HCT116 (cell line): ENCODE data around the gene RSPH4A. TPM values are rescaled to one million over a fixed set of nuclear protein-coding genes. Genes with fewer than 3 reads are reported as not detected.

ENCODE experiments used
- ATAC-seq: fragments of 200-7000 bp; cut with Tn5 transposase; 2 replicates; pipeline ENCODE4 v1.9.1; 2020; ENCODE audit warnings: mild to moderate bottlenecking, moderate library complexity
- BruUV-seq: library from RNA; stranded (reverse); fragments of 400-500 nt; replicated peaks from 2 replicates; lab custom pipeline; 2021; lab: Mats Ljungman, UMichigan
- CTCF ChIA-PET: fragments of 300-600 bp; sonication (Branson Sonifier 250); formaldehyde crosslinking; loops from one replicate; lab custom pipeline; 2021; ENCODE audit warnings: antibody characterized with exemption; lab: Charles Lee
- POLR2A ChIA-PET: fragments of 300-600, 350-600 bp; sonication (Branson Sonifier 250); formaldehyde crosslinking; loops from one replicate; lab custom pipeline; 2021; ENCODE audit warnings: antibody characterized with exemption; lab: Charles Lee
- RAD21 ChIA-PET, 2 experiments: fragments of 300-600 bp; sonication (Branson Sonifier 250); formaldehyde crosslinking; loops; one replicate each; lab custom pipeline; 2023; ENCODE audit warnings: low total read pairs in 2 of 2; ENCODE audit not compliant: uncharacterized antibody in 2 of 2, unreplicated experiment in 2 of 2, low non-redundant PET in 1 of 2; lab: Charles Lee
- DNase-seq: peaks from one replicate; pipeline ENCODE4 v3.0.0-alpha.2; 2010; ENCODE audit warnings: low read depth, low spot score
- H2AFZ ChIP-seq: fragments of 200-600 bp; shearing (Covaris generic), sonication (generic); 2 replicates; pipeline ENCODE4 v1.6.1; 2017; ENCODE audit warnings: low read depth, mixed run types, mixed read lengths, antibody characterized with exemption, low read length; ENCODE audit not compliant: poor library complexity, severe bottlenecking
- H3K27ac ChIP-seq: 2 replicates; pipeline ENCODE4 v1.5.1; 2012; ENCODE audit warnings: low read depth, low read length
- H3K27me3 ChIP-seq: fragments of 200-600 bp; sonication (generic); 2 replicates; pipeline ENCODE4 v1.6.1; 2016; ENCODE audit warnings: mixed run types, low read length, mixed read lengths; ENCODE audit not compliant: insufficient read depth
- H3K36me3 ChIP-seq, 2 experiments: fragments of 200-500 bp in 1 of 2; fragments of 200-600 bp in 1 of 2; sonication (Bioruptor generic) in 1 of 2; sonication (generic) in 1 of 2; 2 replicates each; pipeline versions ENCODE4 v1.5.1 to v1.6.1; 2014 to 2016; ENCODE audit warnings: low read length in 2 of 2, inconsistent platforms in 1 of 2, mixed read lengths in 1 of 2, mixed run types in 1 of 2; ENCODE audit not compliant: insufficient read depth in 2 of 2, control insufficient read depth in 1 of 2
- H3K4me1 ChIP-seq, 2 experiments: fragments of 200-600 bp in 1 of 2; sonication (generic) in 1 of 2; 2 replicates each; pipeline versions ENCODE4 v1.5.1 to v1.6.1; 2012 to 2017; ENCODE audit warnings: low read length in 2 of 2, inconsistent platforms in 1 of 2, mild to moderate bottlenecking in 1 of 2, mixed read lengths in 1 of 2, mixed run types in 1 of 2, moderate library complexity in 1 of 2; ENCODE audit not compliant: insufficient read depth in 2 of 2, control insufficient read depth in 1 of 2
- H3K4me2 ChIP-seq: fragments of 200-600 bp; sonication (generic); 2 replicates; pipeline ENCODE4 v1.6.1; 2017; ENCODE audit warnings: mixed run types, low read length, mixed read lengths
- H3K4me3 ChIP-seq, 2 experiments: fragments of 200-600 bp in 1 of 2; sonication (generic) in 1 of 2; replicated peaks in 1 of 2; 2 replicates each; pipeline ENCODE4 v1.5.1; 2011 to 2016; ENCODE audit warnings: low read length in 2 of 2, control low read depth in 1 of 2, low read depth in 1 of 2, mild to moderate bottlenecking in 1 of 2, mixed read lengths in 1 of 2, mixed run types in 1 of 2
- H3K79me2 ChIP-seq: fragments of 200-600 bp; sonication (generic); 2 replicates; pipeline ENCODE4 v1.6.1; 2017; ENCODE audit warnings: mild to moderate bottlenecking, mixed run types, low read length, moderate library complexity, mixed read lengths; ENCODE audit not compliant: insufficient read depth
- H3K9ac ChIP-seq: fragments of 200-600 bp; sonication (generic); 2 replicates; pipeline ENCODE4 v1.6.1; 2016; ENCODE audit warnings: low read length, mixed read lengths
- H3K9me2 ChIP-seq: fragments of 200-600 bp; sonication (generic), shearing (Covaris generic); 2 replicates; pipeline ENCODE4 v1.6.1; 2017; ENCODE audit warnings: mixed run types, mild to moderate bottlenecking, moderate library complexity; ENCODE audit not compliant: insufficient read depth
- H3K9me3 ChIP-seq, 2 experiments: fragments of 200-500 bp in 1 of 2; fragments of 200-600 bp in 1 of 2; sonication (Bioruptor generic) in 1 of 2; sonication (generic) in 1 of 2; 2 replicates each; pipeline ENCODE4 v1.6.1; 2014 to 2017; ENCODE audit warnings: low read length in 2 of 2, mixed read lengths in 2 of 2, inconsistent platforms in 1 of 2, low read depth in 1 of 2, mild to moderate bottlenecking in 1 of 2, mixed run types in 1 of 2, moderate library complexity in 1 of 2; ENCODE audit not compliant: control insufficient read depth in 1 of 2, insufficient read depth in 1 of 2
- H4K20me1 ChIP-seq: fragments of 200-600 bp; sonication (generic), shearing (Covaris generic); 2 replicates; pipeline ENCODE4 v1.6.1; 2017; ENCODE audit warnings: mixed run types, mild to moderate bottlenecking, moderate library complexity; ENCODE audit not compliant: insufficient read depth
- CBX3 ChIP-seq: IDR thresholded peaks from 2 replicates; pipeline ENCODE4 v1.6.1; 2012; ENCODE audit warnings: low read depth
- EGR1 ChIP-seq: IDR thresholded peaks from 2 replicates; pipeline ENCODE4 v1.6.1; 2012; ENCODE audit warnings: low read depth
- POLR2AphosphoS5 ChIP-seq: IDR thresholded peaks from 2 replicates; pipeline ENCODE4 v1.6.1; 2011; ENCODE audit warnings: mild to moderate bottlenecking, low read depth, low read length, moderate library complexity
- RAD21 ChIP-seq: IDR thresholded peaks from 2 replicates; pipeline ENCODE4 v1.6.1; 2012; ENCODE audit warnings: low read depth, mild to moderate bottlenecking
- SIN3A ChIP-seq: IDR thresholded peaks from 2 replicates; pipeline ENCODE4 v1.6.1; 2012; ENCODE audit warnings: low read depth
- SP1 ChIP-seq: IDR thresholded peaks from 2 replicates; pipeline ENCODE4 v1.6.1; 2012; ENCODE audit warnings: low read depth
- SRF ChIP-seq: IDR thresholded peaks from 2 replicates; pipeline ENCODE4 v1.6.1; 2012; ENCODE audit warnings: low read depth
- TCF7L2 ChIP-seq: IDR thresholded peaks from 2 replicates; pipeline ENCODE4 v1.7.0; 2011; ENCODE audit warnings: borderline replicate concordance, inconsistent platforms; ENCODE audit not compliant: insufficient read depth, insufficient read length; ENCODE audit errors: extremely low read depth
- ZFX ChIP-seq: fragments of 450-650 bp; IDR thresholded peaks from 2 replicates; pipeline ENCODE4 v1.6.1; 2017
- ZNF274 ChIP-seq: fragments of 200-500 bp; sonication (Bioruptor generic); IDR thresholded peaks from 2 replicates; pipeline ENCODE4 v1.6.1; 2014; ENCODE audit warnings: mild to moderate bottlenecking, low read depth, low read length, inconsistent platforms
- intact Hi-C: fragments of 100-400 bp; cut with micrococcal nuclease; formaldehyde crosslinking; loops from 2 replicates; pipeline ENCODE4 v1.10.0; 2022
- total RNA-seq: library from RNA; stranded (reverse); gene quantifications from one replicate; pipeline ENCODE4 v1.2.1, GENCODE V29; 2021; ENCODE audit not compliant: unreplicated experiment
- TF ChIP-seq, protein P1 (sequence below), 3 experiments: fragments of 200-600 bp in 1 of 3; sonication (generic) in 1 of 3; IDR thresholded peaks in 2 of 3; conservative IDR thresholded peaks in 1 of 3; 2 replicates each; pipeline ENCODE4 v1.5.1; 2012 to 2017; ENCODE audit warnings: low read depth in 2 of 3, low read length in 2 of 3, antibody characterized with exemption in 1 of 3, borderline replicate concordance in 1 of 3, control low read depth in 1 of 3, mild to moderate bottlenecking in 1 of 3, mixed read lengths in 1 of 3, mixed run types in 1 of 3, moderate library complexity in 1 of 3; ENCODE audit not compliant: insufficient read depth in 1 of 3
- TF ChIP-seq, protein P2 (sequence below): IDR thresholded peaks from 2 replicates; pipeline ENCODE4 v1.6.1; 2012
- TF ChIP-seq, protein P3 (sequence below): IDR thresholded peaks from 2 replicates; pipeline ENCODE4 v1.6.1; 2011; ENCODE audit warnings: mild to moderate bottlenecking, low read length, moderate library complexity; ENCODE audit not compliant: insufficient replicate concordance; ENCODE audit errors: extremely low read depth
- TF ChIP-seq, protein P4 (sequence below): IDR thresholded peaks from 2 replicates; pipeline ENCODE4 v1.6.1; 2012; ENCODE audit warnings: low read depth

The RSPH4A gene
- total RNA-seq, 1 experiment from 2014 or later = 0.27 TPM

DNA sequence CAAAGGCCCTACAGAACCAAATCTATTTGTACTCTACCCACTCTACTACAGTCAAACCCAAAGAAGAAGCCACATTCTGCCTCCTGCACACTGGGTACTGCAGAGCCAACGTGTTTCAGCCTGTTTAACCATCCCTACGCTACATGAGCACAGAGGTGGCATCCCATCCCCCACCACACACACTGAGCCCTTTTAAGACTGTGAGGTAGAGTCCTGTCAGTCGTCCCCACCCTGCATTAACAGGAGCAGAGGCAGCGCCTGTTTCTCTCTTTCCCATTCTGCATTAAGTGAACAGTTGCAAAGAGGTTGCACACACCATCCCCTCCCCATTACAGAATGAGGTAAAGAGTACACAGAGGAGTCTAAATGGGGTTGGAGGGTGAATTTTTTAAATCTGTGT is 5.2 kb upstream of the RSPH4A start:
- ChIA-PET RAD21 (no interaction called here), CTCF (no interaction called here), POLR2A (no interaction called here)
- Histone ChIP-seq H3K9me2 (no peaks in the 10 kb centered on the region), H3K27me3 (no peaks in the 10 kb centered on the region), H3K9me3 (no peaks in the 10 kb centered on the region), H3K4me3 (no peak overlapping the region), H3K79me2 (no peaks in the 10 kb centered on the region), H3K9ac (no peak overlapping the region), H2AFZ (no peak overlapping the region), H3K4me1 (no peaks in the 10 kb centered on the region), H3K27ac (no peak overlapping the region), H3K4me2 (no peak overlapping the region), H3K36me3 (no peaks in the 10 kb centered on the region), H4K20me1 (no peaks in the 10 kb centered on the region)
- no TSS peak for BruUV-seq
- intact Hi-C loops = no loop called here
- ATAC-seq = no peak
- no peak for DNase-seq
- TF ChIP-seq, protein P1, sequence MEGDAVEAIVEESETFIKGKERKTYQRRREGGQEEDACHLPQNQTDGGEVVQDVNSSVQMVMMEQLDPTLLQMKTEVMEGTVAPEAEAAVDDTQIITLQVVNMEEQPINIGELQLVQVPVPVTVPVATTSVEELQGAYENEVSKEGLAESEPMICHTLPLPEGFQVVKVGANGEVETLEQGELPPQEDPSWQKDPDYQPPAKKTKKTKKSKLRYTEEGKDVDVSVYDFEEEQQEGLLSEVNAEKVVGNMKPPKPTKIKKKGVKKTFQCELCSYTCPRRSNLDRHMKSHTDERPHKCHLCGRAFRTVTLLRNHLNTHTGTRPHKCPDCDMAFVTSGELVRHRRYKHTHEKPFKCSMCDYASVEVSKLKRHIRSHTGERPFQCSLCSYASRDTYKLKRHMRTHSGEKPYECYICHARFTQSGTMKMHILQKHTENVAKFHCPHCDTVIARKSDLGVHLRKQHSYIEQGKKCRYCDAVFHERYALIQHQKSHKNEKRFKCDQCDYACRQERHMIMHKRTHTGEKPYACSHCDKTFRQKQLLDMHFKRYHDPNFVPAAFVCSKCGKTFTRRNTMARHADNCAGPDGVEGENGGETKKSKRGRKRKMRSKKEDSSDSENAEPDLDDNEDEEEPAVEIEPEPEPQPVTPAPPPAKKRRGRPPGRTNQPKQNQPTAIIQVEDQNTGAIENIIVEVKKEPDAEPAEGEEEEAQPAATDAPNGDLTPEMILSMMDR (IDR thresholded peaks at IDR 0.05 in 2 of 3, conservative IDR thresholded peaks at IDR 0.05 in 1 of 3; ENCODE audit: borderline replicate concordance in 1 of 3, insufficient read depth in 1 of 3, low read depth in 2 of 3, low read length in 2 of 3) = no peak
- TF ChIP-seq ZFX (no peak), SP1 (no peak), TCF7L2 (no peak), ZNF274 (no peak), SRF (no peak), SIN3A (no peak), CBX3 (no peak), EGR1 (no peak), POLR2AphosphoS5 (no peak), RAD21 (no peak)
- TF ChIP-seq, protein P2, sequence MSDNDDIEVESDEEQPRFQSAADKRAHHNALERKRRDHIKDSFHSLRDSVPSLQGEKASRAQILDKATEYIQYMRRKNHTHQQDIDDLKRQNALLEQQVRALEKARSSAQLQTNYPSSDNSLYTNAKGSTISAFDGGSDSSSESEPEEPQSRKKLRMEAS = no peak
- TF ChIP-seq, protein P3, sequence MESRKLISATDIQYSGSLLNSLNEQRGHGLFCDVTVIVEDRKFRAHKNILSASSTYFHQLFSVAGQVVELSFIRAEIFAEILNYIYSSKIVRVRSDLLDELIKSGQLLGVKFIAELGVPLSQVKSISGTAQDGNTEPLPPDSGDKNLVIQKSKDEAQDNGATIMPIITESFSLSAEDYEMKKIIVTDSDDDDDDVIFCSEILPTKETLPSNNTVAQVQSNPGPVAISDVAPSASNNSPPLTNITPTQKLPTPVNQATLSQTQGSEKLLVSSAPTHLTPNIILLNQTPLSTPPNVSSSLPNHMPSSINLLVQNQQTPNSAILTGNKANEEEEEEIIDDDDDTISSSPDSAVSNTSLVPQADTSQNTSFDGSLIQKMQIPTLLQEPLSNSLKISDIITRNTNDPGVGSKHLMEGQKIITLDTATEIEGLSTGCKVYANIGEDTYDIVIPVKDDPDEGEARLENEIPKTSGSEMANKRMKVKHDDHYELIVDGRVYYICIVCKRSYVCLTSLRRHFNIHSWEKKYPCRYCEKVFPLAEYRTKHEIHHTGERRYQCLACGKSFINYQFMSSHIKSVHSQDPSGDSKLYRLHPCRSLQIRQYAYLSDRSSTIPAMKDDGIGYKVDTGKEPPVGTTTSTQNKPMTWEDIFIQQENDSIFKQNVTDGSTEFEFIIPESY = no peak
- TF ChIP-seq, protein P4, sequence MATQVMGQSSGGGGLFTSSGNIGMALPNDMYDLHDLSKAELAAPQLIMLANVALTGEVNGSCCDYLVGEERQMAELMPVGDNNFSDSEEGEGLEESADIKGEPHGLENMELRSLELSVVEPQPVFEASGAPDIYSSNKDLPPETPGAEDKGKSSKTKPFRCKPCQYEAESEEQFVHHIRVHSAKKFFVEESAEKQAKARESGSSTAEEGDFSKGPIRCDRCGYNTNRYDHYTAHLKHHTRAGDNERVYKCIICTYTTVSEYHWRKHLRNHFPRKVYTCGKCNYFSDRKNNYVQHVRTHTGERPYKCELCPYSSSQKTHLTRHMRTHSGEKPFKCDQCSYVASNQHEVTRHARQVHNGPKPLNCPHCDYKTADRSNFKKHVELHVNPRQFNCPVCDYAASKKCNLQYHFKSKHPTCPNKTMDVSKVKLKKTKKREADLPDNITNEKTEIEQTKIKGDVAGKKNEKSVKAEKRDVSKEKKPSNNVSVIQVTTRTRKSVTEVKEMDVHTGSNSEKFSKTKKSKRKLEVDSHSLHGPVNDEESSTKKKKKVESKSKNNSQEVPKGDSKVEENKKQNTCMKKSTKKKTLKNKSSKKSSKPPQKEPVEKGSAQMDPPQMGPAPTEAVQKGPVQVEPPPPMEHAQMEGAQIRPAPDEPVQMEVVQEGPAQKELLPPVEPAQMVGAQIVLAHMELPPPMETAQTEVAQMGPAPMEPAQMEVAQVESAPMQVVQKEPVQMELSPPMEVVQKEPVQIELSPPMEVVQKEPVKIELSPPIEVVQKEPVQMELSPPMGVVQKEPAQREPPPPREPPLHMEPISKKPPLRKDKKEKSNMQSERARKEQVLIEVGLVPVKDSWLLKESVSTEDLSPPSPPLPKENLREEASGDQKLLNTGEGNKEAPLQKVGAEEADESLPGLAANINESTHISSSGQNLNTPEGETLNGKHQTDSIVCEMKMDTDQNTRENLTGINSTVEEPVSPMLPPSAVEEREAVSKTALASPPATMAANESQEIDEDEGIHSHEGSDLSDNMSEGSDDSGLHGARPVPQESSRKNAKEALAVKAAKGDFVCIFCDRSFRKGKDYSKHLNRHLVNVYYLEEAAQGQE = no peak
